ENCODE measurements around the gene HOXC5. TPM values are rescaled to one million over a fixed set of nuclear protein-coding genes. Genes with fewer than 3 reads are reported as not detected.
"Not testable (repeated sequence)": the region's sequence is repeated elsewhere in the genome, so short reads cannot be mapped to it uniquely, and the experiment has no call there.

Gene HOXC5
- polyA plus RNA-seq, 1 donor = 2.7 TPM

DNA sequence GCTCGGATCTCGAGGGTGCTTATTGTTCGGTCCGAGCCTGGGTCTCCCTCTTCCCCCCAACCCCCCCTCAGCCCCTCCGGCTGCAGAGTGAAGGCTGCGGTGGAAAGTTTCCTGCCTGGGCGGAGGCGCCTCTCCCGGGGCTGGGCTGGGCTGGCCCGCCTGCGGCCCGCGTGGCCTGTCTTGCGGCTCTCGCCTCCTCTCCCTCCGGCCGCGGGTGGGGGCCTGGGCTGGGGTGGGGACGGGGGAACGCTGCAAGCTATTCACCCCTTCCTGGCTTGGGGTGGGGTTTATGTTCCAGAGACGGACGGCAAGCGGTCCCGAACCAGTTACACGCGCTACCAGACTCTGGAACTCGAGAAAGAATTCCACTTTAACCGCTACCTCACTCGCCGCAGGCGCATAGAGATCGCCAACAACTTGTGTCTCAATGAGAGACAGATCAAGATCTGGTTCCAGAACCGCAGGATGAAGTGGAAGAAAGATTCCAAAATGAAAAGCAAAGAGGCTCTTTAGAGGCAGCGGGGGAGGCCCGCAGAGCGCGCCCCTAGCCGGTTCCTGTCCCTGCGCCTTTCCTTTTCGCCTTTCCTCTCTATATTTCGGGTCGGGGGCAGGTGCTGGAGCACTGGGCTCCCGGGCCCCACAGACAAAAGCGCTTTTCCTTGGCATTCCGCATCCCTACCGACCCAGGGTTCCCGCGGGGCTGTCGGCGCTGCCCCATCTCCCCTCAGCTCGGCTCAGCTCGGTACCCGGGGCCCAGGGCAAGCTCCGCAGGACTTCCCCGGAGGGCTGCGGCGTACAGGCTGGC is 1.3 kb downstream of the HOXC5 start:
- DNase-seq = no peak

DNA sequence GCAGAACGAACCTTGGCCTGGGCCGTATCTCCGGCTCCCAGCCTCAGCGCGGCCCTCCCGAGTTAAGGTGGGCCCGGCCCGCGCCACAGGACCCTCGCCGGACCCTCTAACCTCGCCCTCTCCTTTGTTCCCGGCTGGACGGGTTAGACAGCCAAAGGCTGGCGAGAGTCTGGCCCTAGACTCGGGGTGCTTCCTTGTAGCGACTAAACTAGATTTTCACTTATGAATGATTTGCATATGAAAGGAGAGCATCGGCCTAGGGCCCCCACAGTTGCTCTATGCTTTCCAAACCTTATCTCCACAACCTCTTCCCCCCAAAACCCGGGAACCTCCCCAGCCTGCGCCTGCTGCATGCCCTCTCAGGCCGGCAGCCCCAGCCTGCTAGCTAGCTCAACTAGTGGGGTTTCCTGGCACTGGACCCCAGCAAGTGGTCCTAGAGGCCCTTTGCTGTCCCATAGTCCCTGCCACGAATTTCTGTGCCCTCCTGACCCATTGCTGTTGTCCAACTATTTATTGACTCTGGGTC is 2.0 kb downstream of the HOXC5 start:
- no peak for DNase-seq

DNA sequence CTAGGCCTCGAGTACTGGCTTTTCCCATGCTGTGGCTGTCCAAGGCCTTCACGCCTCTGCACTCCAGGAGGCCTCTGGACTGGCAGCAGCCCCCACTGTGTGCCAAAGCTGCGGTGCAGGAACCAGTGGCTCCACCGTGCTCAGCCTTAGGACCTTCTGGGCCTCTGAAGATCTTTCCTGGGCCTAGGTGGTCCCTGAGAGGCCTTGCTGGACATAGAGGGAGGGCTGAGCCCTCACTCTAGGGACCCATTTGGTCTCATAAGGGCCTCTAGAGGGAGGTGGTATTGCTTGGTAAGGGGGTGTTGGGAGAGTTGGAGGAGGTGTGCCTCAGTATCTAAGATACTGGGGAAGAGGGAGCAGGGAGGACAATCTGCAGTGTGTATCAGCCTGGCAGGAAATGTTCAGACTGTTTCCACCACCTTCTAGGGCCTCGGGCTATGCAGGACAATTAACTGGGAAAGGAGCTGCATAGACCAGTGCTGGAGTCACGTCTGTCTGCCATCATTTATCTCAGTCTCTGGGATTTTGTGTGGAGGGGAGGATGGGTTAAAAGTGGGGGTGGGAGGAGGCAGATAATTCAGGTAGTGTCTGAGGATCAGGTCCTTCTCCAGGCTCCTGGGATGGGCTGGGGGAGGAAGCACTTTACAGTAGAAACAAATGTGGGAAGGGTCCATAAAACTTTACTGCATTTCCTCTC is 2.9 kb downstream of the HOXC5 start:
- no peak for DNase-seq

DNA sequence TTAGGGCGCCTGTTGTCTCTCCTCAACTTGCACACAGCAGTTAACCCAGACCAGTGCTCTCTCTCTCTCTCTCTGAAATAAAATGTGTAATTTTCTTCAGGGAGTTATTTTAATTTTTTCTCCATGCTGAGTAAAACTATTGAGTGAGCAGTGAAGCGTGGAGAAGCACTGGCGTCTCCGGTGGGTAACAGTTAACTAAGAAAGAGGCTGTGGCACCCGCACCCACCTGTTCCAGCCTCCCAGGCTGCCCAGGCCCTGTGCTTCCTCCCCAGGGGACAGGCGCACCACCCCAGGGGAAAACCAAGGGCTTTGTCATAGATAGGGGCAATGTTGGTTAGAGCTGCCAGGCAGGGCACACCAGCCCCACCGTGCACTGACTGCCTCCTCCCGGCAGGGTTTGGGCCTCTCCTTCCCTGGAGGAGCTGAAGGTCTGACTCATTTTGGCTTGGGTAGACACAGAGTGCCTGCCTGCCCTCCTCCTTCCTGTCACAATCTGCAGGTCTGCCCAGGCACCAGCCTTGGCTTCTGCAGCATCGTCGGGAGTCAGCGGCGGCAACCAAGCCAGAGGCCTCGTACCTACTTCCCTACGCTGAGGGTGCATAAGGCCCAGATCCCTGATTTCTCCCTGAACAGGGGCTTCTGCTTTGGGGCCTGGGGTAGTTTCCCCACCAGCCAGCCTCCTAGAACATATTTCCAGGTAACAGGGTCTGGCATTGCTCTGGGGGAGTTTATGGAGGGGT is 3.9 kb downstream of the HOXC5 start:
- DNase-seq = no peak

DNA sequence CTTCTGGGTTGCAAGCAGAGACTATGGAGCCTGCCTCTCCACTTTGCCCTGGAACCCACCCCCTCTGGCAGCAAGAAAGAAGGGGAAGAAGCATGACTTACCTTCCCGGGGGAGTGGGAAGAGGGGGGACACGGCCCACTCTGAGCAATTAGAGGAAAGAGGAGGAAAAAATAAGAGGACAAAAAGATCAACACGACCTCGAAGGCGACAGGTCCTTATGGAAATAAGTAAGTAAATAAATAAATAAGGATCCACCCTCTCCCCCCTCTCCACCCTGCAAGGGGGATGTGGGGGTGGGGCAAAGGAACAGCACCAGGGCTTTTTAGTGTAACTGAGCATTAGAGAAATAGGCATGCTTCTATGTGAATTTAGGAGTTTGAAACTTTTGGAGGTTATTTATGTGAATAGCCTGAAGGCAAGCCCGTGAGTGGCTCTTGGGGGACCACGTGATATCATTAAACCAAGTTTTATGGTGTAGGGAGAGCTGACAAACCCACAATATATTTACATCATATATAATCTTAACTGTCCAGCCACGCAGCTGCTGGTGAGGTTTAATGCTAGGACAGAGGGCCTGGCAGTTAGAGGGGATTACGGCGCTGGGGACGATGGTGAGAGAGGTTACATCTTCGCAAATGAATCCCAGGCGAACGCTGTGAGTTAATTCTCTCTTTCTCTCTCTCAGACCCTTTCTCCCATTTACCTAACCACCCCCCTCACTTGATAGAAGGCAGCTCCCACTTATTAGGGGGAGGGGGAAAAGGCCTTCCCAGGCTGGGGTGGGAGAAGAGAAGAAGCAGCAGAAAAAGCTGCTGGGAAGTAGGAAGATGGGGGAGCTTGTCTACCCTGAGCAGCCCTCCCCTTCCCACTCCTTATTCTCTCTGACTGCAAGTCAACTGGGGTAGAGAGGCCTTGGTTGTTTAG is 4.8 kb downstream of the HOXC5 start:
- peak; percentile 80 for DNase-seq

DNA sequence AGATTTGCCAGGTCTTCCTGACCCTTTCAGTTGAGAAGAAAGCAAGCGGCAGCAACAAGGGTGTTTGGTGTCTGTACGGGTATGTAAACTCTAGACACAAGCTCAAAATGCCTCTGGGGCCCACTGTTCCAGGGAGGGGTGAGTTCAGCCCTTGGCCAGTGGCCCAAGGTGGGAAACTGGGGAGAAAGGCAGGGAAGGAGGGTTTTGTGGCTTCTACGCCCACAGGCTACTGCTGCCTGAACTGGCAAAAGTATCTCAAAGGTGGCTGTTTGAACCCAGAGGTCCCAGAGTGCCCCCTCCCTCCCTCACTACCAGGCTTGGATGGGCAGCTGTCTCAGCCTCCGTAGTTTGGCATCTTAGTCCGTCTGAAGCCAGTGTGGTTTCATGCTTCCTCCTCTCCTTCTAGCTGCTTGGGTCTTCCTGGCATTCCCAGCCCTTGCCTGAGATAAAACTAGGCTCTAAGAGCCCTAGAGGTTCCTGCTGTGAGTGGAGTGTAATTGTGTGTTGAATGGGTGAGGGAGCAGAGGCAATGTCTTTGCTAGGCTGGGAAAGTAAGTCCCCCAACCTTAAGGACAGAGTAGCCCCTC is 5.5 kb downstream of the HOXC5 start:
- no peak for DNase-seq

DNA sequence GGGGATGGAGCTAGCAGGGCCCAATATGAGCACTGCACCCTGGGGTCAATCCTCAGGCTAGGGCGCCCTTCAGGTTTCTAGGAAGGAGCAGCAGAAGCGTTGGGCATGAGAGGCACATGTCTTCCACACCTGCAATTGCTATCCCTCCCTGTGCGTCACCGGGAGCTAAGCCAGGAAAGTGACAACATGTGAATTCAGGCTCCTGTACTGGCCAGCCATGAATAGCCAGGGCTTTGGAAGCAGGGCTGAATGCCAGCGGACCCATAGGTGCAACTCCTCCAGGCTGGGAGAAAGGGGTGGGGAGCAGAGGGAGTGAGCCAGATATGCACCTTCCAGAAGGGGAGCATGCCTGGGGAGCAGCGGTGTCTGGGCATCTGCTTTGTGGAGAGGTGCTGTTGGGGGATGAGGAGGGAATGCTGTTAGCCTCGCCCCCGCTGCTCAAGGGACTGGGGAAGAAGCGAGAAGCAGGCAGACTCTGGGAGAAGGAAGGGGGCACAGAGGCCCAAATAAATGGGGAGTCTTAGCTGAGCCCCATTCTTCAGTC is 6.1 kb downstream of the HOXC5 start:
- DNase-seq = no peak

DNA sequence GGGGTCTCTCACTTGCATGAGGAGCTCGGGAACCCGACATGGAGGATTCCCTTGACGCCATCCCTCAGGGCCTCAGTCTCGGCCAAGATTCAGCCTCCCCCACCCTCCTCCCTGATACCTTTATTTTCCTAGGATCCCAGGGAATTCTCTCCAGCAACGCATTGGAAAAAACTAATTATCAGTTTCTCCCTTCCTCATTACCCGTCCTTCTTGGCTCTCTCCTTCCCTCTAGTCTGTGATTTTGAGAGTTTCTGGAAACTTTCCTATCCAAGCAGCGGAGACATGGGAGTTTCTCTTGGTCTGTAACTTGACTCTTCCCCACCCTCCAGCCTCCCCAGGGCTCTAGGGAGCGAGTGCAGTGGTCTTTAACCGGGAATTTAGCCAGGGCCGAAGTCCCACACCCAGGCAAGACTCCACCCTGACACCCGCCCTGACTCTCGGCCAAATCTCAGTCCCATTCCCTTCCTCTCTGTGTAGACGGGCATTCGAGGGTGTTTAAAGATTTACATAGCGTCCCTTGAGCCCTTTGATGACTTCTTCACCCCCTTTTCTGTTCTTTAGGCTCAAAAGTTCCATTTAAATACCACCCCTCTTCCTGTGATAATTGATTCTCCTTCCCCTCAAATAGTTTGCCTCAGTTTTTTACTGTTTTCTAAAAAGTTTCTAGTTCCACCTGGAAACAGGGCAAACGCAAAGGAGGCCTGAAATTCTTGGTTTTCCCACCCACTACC is 6.7 kb downstream of the HOXC5 start:
- no peak for DNase-seq

DNA sequence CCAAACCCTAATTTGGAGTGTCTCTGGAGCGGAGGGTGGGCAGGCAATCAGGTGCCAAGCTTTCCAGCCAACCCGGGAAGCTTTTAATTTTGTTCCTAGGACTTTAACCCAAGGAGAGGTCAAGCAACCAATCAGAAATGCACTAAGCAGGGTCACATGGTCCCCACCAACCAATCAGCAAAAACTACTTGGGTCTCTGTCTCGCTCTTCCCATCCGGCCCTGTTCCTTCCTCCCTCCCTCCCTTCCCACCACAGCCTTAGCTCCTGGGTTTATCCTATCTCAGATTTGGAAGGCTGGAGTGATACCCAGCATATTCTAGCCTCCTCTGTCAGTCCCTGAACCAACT is 7.3 kb downstream of the HOXC5 start:
- DNase-seq = no peak

DNA sequence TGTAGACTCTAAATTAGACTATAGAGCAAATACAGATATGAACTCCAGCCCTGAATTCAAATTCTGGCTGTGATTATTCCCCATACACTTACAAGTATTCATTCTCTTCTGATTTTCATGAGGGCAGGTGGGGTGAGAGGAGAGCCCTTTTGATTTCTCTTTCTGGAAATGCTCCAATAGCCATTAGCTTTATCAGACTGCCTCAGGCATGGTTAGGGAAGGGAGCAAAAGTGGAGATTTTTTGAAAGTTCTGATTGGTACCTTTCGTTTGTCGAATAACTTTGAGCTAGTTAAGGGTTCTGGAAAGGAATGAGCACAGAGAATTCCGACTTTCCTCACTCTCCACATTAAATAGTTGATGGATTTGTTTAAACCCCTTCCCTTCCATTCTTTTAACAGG is 7.8 kb downstream of the HOXC5 start:
- no peak for DNase-seq

DNA sequence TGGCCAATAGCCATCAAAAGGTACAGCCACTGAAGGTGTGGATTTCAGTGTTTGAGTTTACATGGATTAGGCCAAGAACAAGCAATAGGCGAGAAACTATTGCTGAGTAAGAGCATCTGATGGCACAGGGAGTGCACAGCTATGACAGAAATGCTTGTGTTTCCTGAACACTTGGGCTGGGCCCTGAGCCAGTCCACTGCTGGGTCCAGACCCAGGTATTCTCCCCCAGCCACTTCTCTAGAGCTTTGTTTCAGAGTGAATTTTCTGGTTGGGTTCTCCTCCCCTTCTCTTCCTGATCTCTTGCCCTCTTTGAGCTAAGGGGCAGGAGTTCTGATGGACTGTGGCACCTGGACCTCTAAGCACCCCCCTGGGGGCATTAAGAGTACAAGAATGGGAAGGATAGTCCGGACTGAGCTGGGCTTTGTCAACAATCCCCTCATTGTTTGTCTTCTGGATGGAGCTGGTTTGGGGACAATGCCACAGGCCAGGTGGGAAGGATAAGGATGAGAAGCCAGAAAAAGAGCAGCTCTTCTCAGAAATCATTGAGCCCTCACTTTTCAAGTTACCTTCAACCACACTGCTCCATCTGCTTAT is 8.3 kb downstream of the HOXC5 start:
- peak; percentile 0 for DNase-seq

DNA sequence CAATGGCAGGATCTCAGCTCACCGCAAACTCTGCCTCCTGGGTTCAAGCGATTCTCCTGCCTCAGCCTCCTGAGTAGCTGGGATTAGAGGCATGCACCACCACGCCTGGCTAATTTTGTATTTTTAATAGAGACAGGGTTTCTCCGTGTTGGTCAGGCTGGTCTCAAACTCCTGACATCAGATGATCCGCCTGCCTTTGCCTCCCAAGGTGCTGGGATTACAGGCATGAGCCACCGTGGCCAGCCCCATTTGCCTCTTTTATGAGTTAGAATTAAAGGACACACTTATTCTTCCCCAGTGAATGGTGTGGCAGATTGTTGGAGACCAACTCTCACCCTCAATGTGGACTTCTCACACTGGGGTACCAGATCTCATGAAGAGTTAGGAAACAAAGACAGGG is 9.2 kb downstream of the HOXC5 start:
- DNase-seq = not testable (repeated sequence)

DNA sequence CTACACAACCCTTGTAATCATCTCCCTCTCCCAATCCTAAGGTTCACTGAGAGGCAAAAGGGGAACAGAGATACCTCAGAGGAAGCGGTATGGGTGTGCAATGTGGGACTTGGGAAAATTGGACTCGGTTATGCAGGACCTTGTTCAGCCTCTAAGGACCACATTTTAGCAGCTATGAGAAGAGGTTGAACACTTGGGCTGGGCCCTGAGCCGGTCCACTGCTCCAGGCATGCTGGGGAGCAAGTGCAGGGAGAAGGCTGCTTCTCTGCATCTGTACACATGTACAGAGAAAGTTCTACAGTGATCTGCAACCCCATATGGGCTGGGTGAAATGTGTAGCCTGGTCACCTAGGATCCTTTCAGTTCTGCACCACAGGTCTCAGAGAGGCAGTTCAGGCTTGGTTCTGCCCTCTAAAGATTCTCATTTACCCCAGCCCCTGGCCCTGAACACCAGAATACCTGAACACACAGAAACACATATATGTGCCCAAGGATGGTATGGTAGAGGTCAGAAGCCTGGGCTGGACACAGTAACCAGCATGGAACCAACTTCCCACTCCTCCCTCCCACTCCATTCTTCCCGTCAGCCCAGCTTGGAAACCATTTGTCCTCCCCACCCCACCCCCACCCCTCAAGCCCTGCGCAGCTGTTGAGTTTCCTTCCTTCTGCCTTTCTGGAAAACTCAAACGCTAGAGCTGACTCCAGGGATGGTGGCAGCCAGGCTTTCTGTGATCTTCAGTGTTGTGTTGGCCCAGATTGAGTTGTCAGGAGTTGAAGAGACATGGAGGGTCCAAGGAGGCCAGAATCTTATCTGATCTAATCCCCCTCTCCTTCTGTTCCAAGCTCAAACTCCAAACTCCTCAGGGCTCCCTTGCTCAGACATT is 10.4 kb downstream of the HOXC5 start:
- peak; percentile 55 for DNase-seq

DNA sequence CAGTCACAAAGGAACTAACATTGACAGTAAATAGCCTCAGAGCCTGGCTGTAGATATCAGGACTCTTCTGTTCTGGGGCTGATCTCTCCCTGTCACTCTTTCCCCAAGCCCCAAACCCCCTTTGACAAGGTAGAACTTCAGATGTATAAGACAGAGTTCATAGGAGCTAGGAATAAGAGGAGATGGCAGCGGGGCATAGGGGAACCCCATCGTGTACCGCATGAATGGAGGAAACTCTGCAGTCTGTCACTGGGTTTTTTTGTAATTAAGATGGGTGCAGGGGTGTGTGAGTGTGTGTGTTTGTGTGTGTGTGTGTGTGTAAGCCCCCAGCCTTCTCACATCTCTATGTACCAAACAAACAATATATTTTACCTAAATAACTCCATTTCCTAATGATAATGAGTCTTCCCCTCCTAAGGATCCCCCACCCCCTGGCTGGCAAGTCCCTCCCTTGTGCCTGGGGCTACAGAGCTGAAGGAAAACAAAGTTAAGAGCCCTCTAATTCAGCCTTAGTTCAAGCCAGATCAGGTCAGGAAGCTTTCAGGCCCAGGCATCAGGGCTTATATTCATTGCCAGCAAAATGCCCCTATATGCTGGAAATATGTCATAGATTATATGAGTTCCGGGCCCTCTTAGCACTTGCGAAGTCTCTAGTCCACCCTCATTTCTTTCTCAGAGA is 11.7 kb downstream of the HOXC5 start:
- DNase-seq = peak; percentile 8

DNA sequence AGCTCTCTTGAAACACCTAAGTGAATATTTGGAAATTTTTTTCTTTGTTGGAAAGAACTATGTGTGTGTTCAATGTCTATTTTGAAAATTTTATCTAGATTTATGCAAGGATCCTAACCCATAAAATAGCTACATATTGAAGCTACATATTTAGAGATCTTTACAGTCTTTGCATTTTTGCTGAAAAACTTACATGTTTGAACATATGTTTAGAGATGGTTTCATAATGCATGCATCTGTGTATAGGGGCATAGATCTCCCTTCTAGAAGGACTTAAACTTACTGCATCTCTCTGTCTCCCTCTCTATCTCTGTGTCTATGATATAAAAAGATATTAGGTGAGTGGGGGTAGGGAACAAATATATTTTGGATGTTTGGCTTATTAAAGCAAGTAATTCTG is 12.6 kb downstream of the HOXC5 start:
- DNase-seq = peak; percentile 0

DNA sequence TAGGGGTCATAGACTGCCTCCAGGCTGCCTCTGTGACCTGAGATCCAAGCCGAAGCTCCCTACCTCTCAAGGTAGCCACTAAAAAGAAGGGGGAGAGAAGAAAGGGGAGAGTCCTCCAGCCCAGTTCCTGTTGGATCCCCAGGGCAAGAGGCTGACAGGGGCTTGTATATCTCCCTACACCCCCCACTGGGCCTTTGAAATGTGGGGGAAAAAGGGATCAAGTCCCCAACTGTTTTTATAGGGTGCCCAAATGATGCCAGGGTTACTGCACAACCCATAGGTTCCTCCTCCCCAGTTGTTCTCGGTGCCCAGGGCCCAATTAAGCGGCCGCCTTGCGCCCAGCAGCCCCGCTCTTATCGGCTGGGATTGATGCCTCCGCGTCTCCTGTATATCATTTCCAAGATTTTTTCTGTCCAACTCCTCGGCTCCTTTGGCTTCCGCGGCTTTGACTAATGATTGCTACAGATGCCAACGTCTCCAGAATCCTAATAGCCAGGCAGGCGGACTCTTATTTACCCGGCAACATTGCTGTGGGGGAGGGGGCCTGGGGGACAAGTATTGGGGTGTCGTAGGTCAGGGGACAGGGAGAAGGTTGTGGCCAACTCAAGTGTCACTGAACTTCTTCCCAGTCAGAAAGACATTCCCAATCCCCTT is 13.1 kb downstream of the HOXC5 start:
- peak; percentile 25 for DNase-seq

DNA sequence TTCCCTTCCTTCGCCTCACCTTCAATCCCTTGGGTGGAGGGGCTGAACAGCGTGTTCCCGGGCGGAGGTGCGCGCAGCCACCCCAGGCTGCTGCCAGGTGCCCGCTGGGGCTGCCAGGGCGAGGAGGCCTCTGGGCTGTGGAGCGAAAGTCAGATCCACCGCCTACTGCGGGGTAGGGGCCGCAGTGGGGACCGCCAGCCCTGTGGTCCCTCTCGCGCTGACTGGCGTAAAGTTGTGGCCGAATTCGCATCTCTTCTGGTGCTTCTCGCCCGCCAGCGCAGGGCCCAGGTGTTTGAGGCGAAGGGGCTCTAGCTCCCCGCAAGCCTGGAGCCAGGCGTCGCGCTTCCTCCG is 13.9 kb downstream of the HOXC5 start:
- peak; percentile 7 for DNase-seq
